HG02763 (cell line): Measurements from ENCODE around the gene KIAA0319L.
"Not testable (repeated sequence)": the region's sequence is repeated elsewhere in the genome, so short reads cannot be mapped to it uniquely, and the experiment has no call there.

Experiments
- ATAC-seq: cut with Tn5 transposase; IDR thresholded peaks from one replicate; pipeline ENCODE4 v1.9.1; 2021; ENCODE audit warnings: mild to moderate bottlenecking, moderate library complexity; ENCODE audit not compliant: unreplicated experiment

KIAA0319L gene

DNA sequence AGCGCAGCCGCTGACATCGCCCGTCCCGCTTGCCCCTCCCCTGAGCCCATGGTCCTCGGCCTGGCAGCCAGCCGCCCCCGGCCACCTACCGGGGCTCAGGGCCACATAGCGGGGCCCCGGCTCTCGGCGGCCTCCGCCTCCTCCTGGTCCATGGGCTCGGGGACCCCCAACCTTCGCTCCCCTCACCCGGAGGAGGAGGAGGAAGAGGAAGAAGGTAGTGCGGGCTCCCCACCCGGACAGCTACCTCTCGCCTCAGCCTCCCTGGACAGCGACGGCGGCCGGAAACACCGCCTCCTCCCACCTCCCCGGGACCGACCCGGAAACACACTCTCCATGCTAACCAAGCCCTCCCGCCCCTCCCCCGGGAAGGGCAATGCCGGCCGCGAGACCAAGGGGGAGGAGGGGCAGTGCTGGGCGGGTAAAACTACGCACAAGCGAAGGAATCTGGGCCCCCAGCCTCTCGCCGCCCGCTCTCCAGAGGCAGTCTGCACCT lies at the start of gene KIAA0319L:
KIAA0319L (minus strand) TSS at position 286 of the 493 bp plus-strand sequence. CDS start 2,912 bp downstream, outside the sequence.
- peak; percentile 76 for ATAC-seq

DNA sequence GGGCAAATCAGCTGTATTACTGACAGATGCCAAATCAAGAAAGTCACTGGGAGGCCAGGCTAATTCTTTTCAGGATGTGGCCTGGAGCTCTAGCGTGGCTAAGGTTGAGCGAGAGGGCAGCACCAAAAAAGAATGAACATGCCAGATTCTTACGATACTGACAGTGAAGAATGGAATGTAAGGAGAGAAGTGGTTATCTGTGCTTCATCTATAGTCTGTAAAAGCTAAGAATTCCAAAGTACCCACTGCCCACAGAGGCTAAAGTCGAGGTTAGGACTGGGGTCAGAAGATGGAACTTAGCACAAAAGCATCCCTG lies 48.6 kb upstream of the KIAA0319L start:
- ATAC-seq, result no peak

DNA sequence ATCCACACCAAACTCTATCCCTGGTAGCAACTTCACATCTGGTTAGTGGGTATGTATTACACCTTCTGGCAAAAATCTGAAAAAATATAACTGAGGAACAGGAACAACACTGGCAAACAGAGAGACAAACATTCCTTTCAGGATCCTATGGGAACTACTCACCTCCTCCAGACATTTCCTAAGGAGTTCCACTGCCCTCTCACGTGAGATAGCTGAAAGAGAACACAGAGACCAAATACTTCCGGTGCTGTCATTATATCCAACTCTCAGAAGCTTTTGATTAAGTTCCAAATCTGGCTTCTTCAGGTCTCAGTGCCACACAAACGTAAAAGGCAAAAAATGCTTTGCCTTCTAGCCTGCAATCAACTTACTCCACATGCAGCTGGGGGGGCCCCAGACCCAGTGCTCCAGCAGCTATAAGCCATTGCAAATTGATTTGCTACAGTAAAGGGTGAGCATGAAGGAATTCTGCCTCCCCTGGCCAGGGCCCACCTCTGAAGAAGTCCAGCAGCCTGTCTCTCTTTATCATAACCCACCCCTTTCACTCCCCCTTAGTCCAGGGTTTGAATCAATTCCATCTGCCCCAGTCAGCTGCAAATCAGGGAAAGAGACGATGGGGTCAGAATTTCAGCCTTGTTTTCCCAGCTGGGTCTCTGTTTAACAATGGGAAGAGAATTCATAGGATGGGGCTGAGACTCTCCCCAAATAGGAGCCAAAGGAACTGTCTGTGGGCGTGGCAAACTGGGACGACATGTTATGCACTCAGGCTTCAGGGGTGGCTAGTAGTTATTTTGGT lies 48.1 kb upstream of the KIAA0319L start:
- ATAC-seq, result no peak

DNA sequence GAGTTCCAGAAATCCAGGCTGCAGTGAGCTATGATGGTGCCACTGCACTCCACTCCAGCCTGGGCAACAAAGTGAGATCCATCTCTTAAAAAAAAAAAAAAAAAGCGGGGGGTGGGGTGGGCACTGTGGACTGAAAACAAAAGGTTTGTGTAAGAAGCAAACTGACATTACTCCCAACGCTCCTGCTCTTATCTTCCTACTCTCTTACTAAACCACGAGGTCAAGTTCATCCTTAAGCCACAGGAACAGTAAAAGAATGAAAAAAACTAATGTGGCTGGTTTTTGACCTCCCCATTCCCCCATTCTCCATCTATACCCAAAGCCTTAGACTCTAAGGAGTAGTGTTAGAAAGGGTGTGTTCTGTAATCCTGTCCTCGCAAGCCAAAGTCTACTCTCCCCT lies 46.7 kb upstream of the KIAA0319L start:
- no peak for ATAC-seq

DNA sequence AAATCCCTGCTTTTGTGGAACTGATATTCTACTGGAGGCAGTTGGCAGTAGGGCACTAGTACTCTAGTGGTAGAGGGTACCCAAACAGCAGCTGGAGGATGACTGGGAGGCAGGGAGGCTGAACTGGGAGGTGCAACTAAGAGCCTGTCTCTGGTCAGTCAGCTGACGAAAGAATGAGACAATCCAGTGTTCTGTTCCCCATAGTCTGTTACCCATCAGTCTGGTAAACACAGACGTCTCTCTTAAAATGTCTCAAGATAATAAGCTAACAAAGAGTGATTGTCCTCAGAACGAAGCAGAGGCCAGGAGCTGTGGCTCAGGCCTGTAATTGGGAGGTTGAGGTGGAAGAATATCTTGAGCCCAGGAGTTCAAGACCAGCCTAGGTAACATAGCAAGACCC lies 46.3 kb upstream of the KIAA0319L start:
- ATAC-seq, result no peak

DNA sequence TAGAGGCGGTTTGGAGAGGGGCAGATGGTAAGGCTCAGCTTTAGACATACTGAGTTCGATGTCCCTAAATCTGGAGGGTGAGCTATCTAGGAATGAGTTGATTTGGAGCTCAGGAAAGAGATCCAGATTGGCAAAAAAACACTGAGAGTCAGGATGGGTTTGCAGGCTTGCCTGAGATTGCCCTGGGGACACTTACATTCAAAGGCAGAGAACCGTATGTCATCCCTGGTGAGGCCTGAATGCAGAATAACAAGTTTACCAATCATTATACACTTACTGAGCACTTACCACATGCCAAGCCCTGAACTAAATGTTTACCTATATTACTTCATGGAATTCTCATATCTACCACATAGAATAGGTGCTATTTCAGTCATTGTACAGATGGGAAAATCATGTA lies 43.4 kb upstream of the KIAA0319L start:
- no peak for ATAC-seq

DNA sequence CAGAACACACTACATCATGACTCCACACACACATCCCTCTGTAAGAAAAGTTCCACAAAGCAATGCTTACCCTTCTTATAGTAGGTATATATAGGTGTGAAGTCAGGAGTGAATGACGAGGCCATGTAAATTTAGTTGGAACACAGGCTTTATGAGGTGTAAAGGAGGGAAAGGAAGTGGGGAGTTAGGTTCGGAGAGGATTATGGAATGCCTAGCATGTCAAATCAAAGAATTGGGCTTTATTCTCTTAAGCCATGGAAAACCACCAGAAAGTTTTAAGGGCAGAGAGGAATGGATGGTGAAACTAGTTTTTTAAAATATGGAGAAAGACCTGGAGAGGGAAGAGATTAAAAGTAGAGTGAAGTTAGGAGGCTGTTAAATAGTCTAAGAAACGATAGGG lies 42.2 kb upstream of the KIAA0319L start:
- ATAC-seq, result no peak

DNA sequence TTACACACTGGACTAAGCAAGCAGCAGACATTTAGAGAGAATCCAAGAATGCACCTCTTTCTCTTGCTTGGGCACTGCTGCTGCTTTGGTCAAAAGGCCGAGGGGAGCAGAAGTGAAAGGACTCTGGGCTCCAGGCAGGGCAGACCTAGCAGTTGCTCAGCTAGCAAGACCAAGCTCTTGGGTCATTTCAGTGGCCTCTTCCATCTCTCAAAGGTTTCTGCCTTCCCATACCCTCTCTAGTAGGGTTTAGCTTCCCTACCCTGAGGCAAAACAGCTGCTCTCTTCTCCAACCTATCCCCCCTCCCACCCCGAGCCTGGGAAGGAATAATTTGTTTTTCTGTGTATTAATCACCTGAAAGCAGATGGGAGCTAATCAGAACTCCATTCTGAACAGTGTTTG lies 41.7 kb upstream of the KIAA0319L start:
- ATAC-seq, result no peak

DNA sequence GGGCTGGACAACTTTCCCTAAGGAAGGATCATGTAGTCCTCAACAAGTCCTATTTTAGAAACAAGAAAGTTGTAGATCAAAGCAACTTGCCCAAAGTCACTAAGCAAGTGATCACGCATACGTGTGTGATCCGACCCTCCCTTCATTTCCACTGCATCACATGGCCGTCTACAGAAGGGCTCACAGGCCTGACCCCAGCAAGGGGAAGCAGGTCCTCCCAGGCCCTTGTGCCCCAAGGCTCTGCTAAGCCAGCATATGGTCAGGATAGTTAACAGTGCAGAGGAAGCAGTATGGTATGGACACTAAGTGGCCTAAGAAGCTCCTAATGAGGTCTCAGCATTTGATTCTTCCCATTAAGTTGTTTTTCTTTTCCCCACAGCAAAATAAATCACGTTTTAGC lies 40.7 kb upstream of the KIAA0319L start:
- ATAC-seq, result no peak

DNA sequence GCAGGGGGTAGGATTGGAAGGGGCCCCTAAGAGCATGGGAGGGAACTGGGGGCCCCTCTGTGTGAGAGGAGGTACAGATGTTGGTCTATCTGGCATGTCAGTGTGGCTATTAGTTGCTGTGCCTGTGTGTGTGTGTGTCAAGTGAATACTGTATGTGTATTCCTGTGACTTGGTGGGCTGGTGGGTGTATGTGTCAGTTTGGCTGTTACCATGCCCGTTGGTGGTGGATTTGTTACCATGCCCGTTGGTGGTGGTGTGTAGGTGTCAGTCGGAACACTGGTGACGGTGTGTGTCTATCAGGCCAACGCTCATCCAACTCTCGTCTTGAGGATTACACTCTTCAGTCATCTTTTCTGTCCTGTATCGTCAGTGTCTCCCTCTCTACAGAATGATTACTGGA lies 38.5 kb upstream of the KIAA0319L start:
- ATAC-seq, result no peak

DNA sequence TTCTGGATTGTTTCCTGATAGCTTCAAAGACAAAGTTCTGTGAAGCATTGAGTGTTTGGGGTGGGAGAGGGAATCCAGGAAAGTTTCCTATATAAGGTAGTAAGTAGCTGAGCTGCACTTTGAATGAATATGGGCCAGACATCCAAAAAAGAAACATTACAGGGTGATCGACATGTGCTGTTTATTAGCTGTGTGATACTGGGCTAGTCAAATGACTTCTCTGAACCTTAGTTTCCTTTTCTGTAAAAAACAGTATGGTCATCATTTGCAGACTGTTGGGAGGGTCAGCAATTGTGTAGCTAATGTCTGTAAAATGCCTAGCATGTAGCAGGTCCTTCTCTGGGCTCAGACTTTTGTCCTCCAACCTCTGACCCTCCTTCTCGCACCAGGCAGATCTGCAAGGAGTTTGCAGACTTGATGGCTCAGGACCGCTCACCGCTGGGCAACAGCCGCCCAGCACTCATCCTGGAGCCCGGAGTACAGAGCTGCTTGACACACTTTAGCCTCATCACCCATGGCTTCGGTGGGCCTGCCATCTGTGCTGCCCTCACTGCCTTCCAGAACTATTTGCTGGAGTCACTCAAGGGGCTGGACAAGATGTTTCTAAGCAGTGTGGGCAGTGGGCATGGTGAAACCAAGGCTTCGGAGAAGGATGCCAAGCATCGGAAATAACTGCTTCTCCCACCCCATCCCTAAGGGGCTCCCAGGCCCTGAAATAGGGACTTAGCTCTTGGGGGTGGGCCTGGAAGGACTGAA lies 37.0 kb upstream of the KIAA0319L start:
- ATAC-seq, result no peak

DNA sequence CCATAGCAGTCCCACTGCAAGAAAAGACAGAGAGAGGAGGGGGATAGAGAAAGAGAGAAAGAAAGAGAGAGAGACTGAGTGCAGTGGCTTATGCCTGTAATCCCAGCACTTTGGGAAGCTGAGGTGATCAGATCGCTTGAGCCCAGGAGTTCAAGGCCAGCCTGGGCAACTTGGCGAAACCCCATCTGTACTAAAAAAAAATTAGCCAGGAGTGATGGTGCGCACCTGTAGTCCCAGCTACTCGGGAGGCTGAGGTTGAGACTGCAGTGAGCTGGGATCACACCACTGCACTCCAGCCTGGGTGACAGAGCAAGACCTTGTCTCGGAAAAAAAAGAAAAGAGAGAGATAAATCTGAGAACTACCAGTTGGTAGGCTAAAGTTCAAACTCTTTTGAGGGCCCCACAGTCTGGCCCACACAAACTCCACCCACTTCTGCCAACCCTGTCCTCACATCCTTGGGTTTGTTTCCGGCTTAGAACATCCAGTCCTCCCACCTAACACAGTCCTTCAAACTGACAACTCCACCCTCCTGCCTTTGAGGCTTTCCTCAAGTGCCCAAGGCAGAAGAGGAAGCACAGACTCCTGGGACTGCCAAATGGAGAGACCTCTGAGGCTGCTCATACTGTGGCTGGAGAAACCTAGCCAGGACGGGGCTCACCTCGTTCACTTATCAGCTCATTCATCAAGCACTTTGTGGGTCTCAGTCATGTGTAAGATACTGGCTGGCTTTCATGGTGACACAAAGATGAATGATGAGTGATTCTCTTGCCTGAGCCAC lies 36.0 kb upstream of the KIAA0319L start:
- ATAC-seq, result no peak

DNA sequence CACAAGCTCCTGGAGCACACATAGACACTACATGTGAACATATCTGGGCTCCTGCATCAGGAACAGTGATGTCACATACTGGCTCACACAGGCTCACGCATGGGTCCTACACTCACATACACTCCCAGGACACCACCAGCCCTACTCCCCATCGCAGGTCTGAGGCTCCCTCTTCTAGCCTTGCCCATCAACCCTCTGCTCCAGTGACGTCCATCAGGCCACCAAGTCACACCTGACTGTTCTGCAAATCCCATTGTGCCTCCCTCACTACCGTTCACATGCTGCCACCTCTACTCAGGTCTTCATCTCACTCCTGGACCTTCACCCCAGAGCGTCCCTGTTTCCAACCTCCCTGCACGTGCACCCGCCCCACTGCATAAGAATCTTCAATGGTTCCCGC lies 34.0 kb upstream of the KIAA0319L start:
- no peak for ATAC-seq

DNA sequence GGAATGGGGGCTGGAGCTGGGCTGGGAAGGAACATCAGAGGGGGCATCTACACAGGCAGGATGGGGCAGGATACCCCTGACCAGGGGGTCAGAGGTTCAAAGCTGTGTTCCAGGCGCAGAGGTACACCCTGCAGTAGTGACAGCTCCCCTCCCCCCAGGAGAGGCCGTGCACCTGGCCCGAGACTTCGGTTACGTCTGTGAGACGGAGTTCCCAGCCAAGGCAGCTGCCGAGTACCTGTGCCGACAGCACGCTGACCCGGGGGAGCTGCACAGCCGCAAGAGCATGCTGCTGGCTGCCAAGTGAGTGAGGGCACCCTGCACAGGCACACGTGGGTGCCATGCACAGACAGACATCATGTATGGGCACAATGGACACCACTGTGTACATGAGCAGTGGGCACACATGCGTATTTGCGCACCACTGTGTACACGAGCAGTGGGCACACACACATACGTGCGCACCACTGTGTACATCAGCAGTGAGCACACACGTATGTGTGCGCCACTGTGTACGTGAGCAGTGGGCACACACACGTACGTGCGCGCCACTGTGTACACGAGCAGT lies 33.4 kb upstream of the KIAA0319L start:
- no peak for ATAC-seq

DNA sequence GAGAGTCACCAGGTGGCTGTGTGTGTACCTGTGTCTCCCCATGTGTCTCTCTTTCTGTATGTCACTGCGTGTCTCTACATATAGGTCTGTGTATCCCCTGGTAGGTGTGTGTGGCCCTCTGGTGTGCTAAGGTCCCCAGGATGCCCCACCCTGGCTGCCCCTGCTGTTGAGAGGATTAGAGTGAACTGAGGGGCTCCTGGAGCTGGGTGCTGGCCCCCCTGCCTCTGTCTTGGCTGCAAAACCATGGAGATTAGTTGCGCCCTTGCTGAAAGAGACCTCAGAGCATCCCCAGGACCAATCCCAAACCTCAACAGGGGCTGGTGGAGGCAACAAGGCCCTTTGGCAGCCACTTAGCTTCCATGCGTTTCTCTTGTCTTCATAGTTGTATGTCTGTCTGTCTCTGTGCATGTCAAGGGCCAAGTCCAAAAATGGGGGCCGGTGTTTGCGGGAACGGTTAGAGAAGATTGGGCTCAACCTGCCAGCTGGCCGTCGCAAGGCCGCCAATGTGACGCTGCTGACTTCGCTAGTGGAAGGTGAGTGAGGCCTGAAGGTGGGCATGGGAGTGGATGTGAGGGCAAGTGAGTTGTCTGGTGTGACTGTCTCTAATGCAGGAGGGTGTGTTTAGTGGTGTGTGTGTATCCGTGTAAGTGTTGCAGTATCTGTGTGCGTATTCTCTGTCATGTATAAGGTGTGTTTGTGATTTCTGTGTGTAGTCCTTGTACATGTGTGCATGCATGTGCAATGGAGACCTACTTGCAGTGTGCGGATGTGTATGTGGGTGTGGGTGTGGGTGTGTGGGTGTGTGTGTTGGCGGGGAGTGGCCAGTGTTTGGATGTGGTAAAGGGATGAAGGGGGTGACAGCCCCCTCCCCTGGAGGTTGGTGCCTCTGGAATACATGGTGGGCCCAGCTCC lies 32.6 kb upstream of the KIAA0319L start:
- ATAC-seq, result no peak

DNA sequence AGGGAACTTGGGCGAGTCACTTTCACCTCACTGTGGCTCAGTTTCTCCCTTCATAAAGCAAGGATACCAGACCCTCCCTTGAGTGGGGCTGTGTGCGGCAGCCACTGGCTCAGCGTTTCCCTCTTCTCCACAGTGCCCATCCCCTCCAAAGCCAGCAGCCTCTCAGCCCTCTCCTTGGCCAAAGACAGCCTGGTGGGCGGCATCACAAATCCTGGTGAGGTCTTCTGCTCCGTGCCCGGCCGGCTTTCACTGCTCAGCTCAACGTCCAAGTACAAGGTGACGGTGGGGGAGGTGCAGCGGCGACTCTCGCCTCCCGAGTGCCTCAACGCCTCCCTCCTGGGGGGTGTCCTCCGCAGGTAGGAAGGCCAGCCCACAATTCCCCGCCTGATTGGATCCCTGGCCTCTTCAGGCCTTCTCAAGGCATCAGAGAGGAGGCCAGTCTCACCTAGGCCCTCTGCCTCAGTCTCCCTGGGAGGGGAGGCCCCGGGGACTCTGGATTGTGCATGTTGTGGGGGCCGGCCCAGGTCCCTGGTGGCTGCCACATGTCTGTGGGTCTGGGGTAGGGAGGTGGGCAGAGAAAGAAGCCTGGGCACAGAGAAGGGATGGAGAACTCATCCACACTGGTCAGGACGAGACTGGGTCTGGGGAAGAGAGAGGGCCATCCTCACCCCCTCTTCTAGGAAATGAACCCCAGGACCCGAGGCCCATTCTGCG lies 31.2 kb upstream of the KIAA0319L start:
- no peak for ATAC-seq

DNA sequence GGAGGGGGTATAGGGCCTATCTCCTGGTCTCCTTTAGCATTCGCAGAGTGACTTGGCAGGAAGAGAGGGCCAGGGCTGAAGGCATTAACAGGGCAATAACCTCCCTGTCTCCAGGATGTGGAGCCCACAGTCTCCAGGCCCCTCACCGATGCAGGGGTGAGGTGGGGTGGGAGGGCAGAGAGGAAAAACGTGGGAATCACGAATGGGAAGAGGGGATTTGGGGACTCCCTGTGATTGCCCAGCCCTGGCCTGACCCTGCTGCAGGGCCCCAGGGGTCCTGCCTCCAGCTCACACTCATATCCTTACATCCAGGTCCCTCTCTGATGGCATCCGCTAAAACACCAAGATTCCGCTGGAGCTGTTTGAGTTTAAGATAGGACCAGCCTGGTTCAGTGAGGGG lies 30.5 kb upstream of the KIAA0319L start:
- no peak for ATAC-seq

DNA sequence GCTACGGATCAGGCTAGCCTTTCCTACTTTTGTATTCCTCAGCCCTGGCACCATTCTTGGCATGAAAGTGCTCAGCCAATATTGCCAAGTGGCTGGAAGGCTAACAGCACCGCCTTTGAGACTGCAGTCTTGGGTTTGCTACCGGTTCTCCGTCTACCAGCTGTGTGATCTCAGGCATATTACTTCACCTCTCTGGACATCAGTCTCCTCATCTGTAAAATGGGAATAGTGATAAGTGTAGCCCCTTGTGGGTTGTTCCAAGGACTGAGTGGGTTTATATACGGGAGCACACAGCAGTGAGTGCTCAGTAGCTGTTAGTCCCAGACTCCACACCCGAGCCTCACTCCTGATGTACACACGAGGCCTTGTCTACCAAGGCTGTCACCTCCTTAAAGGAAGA lies 29.6 kb upstream of the KIAA0319L start:
- no peak for ATAC-seq

DNA sequence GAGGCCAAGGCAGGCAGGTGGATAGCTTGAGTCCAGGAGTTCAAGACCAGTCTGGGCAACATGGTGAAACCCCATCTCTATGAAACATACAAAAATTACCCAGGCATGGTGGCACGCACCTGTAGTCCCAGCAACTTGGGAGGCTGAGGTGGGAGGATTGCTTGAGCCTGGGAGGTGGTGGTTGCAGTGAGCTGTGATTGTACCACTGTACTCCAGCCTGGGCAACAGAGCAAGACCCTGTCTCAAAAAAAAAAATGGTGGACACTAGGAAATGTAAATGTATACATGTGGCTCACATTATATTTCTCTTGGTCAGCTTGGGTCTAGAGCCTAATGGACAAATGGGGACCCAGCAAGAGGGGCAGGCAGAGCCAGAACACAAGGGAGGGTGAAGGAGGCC lies 28.6 kb upstream of the KIAA0319L start:
- ATAC-seq, result not testable (repeated sequence)

DNA sequence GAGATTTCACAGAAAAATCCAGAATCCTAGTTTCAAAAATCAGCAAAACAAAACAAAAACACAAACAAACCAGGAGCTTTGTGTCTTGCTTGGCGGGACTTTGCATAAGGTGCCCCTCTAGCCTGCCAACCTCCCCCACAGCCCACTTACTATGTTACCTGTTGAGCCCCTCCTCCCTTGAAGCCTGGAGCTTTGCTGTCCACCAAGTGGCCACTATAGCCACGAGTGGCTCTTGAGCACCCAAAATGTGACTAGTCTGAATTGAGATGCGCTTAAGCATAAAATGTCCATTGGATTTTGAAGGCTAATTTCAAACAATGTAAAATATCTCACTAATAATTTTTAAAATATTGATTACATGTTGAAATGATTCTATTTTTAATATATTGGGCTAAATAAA lies 28.1 kb upstream of the KIAA0319L start:
- no peak for ATAC-seq
